Hepatocyte (in vitro differentiated cells): ENCODE measurements around the gene STN1.

Source experiments
- EZH2 ChIP-seq: fragments of 200-600 bp; sonication (generic); IDR thresholded peaks from 2 replicates; pipeline ENCODE4 v1.6.1; 2016; ENCODE audit warnings: antibody characterized with exemption, mild to moderate bottlenecking, borderline replicate concordance
- EZH2phosphoT487 ChIP-seq: fragments of 200-600 bp; sonication (generic); IDR thresholded peaks from one replicate; pipeline ENCODE4 v1.6.1; 2018; ENCODE audit warnings: antibody characterized with exemption, mild to moderate bottlenecking, low read depth, moderate library complexity; ENCODE audit not compliant: unreplicated experiment, severe bottlenecking
- TF ChIP-seq, protein P1 (sequence below): fragments of 200-600 bp; sonication (generic); IDR thresholded peaks from 2 replicates; pipeline ENCODE4 v1.5.1; 2016; ENCODE audit warnings: antibody characterized with exemption, mild to moderate bottlenecking; ENCODE audit not compliant: poor library complexity

DNA sequence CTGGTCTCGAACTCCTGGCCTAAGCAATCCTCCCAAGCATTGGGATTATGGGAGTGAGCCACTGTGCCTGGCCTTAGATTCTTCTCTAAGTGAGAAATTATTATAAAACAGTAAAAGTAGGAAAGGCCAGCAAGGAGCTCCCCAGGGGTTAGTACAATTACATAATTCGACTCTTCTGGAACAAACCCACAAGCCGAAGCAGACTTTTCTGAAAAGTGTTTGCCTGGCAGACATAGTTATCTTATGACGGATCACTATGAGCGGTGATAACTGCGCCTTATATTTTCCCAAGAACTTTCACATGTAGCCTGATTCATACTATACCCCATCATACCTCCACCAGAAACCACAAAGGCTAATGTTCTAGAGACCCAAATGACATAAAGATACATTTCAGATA lies 32.4 kb downstream of the STN1 start:
- TF ChIP-seq, protein P1, sequence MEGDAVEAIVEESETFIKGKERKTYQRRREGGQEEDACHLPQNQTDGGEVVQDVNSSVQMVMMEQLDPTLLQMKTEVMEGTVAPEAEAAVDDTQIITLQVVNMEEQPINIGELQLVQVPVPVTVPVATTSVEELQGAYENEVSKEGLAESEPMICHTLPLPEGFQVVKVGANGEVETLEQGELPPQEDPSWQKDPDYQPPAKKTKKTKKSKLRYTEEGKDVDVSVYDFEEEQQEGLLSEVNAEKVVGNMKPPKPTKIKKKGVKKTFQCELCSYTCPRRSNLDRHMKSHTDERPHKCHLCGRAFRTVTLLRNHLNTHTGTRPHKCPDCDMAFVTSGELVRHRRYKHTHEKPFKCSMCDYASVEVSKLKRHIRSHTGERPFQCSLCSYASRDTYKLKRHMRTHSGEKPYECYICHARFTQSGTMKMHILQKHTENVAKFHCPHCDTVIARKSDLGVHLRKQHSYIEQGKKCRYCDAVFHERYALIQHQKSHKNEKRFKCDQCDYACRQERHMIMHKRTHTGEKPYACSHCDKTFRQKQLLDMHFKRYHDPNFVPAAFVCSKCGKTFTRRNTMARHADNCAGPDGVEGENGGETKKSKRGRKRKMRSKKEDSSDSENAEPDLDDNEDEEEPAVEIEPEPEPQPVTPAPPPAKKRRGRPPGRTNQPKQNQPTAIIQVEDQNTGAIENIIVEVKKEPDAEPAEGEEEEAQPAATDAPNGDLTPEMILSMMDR = no peak
- TF ChIP-seq EZH2phosphoT487 = no peak
- no peak for TF ChIP-seq EZH2
